GM18502 (cell line): ENCODE data around the gene RB1.
"Not testable (repeated sequence)": the region's sequence is repeated elsewhere in the genome, so short reads cannot be mapped to it uniquely, and the experiment has no call there.

Experiments
- ATAC-seq: cut with Tn5 transposase; IDR thresholded peaks from one replicate; pipeline ENCODE4 v1.9.1; 2021; ENCODE audit warnings: mild to moderate bottlenecking; ENCODE audit not compliant: unreplicated experiment, poor library complexity

The RB1 gene

GRCh38 chr13:48339198-48339597 is 35.6 kb downstream of the RB1 start:
- ATAC-seq = not testable (repeated sequence)

- no peak for ATAC-seq
Observed at GRCh38 chr13:48344264-48344663, 40.7 kb downstream of the RB1 start.

GRCh38 chr13:48346583-48346982 is 43.0 kb downstream of the RB1 start:
- no peak for ATAC-seq

- ATAC-seq = no peak
Observed at GRCh38 chr13:48349525-48349924, 46.0 kb downstream of the RB1 start.

GRCh38 chr13:48353590-48353989 is 50.0 kb downstream of the RB1 start:
- ATAC-seq = no peak

GRCh38 chr13:48355524-48355923 is 52.0 kb downstream of the RB1 start:
- not testable (repeated sequence) for ATAC-seq

GRCh38 chr13:48356750-48357149 is 53.2 kb downstream of the RB1 start:
- ATAC-seq = no peak

- ATAC-seq = no peak
Observed at GRCh38 chr13:48369988-48370387, 66.4 kb downstream of the RB1 start.

GRCh38 chr13:48370815-48371214 is 67.3 kb downstream of the RB1 start:
- no peak for ATAC-seq

GRCh38 chr13:48377857-48378256 is 74.3 kb downstream of the RB1 start:
- ATAC-seq = no peak

GRCh38 chr13:48380581-48380980 is 77.0 kb downstream of the RB1 start:
- ATAC-seq = no peak

GRCh38 chr13:48383384-48383783 is 79.8 kb downstream of the RB1 start:
- ATAC-seq = no peak

GRCh38 chr13:48386816-48387215 is 83.3 kb downstream of the RB1 start:
- no peak for ATAC-seq

- ATAC-seq = no peak
Observed at GRCh38 chr13:48391257-48391656, 87.7 kb downstream of the RB1 start.

- ATAC-seq = no peak
Observed at GRCh38 chr13:48393030-48393697, 89.6 kb downstream of the RB1 start.

- ATAC-seq = no peak
Observed at GRCh38 chr13:48393698-48394085, 90.1 kb downstream of the RB1 start.

- no peak for ATAC-seq
Observed at GRCh38 chr13:48397744-48398143, 94.2 kb downstream of the RB1 start.

GRCh38 chr13:48398450-48399095 is 95.0 kb downstream of the RB1 start:
- ATAC-seq = no peak

GRCh38 chr13:48400090-48400694 is 96.6 kb downstream of the RB1 start:
- ATAC-seq = no peak

GRCh38 chr13:48400850-48401291 is 97.3 kb downstream of the RB1 start:
- ATAC-seq = peak; percentile 39

GRCh38 chr13:48401480-48401879 is 97.9 kb downstream of the RB1 start:
- no peak for ATAC-seq
